ENCODE measurements around the gene KRT8.

- TF ChIP-seq BACH2 (CRISPR knock-in tag; IDR thresholded peaks at IDR 0.05; ENCODE audit: borderline replicate concordance) = no peak
- no peak for TF ChIP-seq RARB (CRISPR knock-in tag; IDR thresholded peaks at IDR 0.05)
- TF ChIP-seq ARNTL (CRISPR knock-in tag; IDR thresholded peaks at IDR 0.05; ENCODE audit: borderline replicate concordance, low read depth) = no peak
- TF ChIP-seq PATZ1 (CRISPR knock-in tag; IDR thresholded peaks at IDR 0.05; ENCODE audit: borderline replicate concordance) = no peak
- TF ChIP-seq ZNF70 (CRISPR knock-in tag; IDR thresholded peaks at IDR 0.05) = no peak
- no peak for TF ChIP-seq CREB5 (CRISPR knock-in tag; IDR thresholded peaks at IDR 0.05; ENCODE audit: low read depth)
- no peak for TF ChIP-seq PPARA (CRISPR knock-in tag; IDR thresholded peaks at IDR 0.05; ENCODE audit: borderline replicate concordance)
- TF ChIP-seq TOX (CRISPR knock-in tag; IDR thresholded peaks at IDR 0.05; ENCODE audit: borderline replicate concordance) = no peak
- TF ChIP-seq ZC3H10 (CRISPR knock-in tag; IDR thresholded peaks at IDR 0.05) = no peak
- TF ChIP-seq TSHZ2 (CRISPR knock-in tag; IDR thresholded peaks at IDR 0.05) = no peak
- no peak for TF ChIP-seq CSRNP3 (CRISPR knock-in tag; IDR thresholded peaks at IDR 0.05)
- TF ChIP-seq ESRRG (CRISPR knock-in tag; IDR thresholded peaks at IDR 0.05) = no peak
These were observed 30.1 kb downstream of the KRT8 start for GRCh38 chr12:52874573-52875435.
